Measurements from ENCODE around the gene SCML2.

DNA sequence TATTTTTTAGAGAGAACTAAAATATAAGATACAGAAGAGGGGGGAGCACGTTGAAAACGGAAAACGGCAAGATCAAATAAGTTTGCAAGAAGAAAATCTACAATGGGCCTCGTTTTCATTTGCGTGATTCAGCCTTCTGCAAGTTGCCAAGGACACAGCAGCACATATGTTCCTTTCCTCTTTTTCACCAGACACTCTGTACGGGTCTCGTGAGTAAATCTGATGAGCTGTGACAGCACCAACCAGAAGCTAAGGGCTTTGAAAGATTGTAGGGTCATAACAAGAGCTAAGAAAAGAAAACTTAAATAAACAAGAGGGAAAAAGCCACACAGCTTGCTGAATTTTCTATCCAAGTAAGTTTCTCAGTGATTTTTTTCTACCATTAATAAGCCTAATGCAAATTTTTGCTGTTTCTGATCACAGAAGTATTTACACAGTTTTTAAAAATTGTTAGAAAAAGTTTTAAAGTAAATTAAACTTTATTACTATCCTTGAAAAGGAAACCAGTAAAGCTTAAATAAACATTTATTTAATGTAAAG lies 63.4 kb downstream of the SCML2 start:
- TF ChIP-seq, protein P1, sequence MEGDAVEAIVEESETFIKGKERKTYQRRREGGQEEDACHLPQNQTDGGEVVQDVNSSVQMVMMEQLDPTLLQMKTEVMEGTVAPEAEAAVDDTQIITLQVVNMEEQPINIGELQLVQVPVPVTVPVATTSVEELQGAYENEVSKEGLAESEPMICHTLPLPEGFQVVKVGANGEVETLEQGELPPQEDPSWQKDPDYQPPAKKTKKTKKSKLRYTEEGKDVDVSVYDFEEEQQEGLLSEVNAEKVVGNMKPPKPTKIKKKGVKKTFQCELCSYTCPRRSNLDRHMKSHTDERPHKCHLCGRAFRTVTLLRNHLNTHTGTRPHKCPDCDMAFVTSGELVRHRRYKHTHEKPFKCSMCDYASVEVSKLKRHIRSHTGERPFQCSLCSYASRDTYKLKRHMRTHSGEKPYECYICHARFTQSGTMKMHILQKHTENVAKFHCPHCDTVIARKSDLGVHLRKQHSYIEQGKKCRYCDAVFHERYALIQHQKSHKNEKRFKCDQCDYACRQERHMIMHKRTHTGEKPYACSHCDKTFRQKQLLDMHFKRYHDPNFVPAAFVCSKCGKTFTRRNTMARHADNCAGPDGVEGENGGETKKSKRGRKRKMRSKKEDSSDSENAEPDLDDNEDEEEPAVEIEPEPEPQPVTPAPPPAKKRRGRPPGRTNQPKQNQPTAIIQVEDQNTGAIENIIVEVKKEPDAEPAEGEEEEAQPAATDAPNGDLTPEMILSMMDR (IDR thresholded peaks at IDR 0.05): no peak
- TF ChIP-seq POLR2A (IDR thresholded peaks at IDR 0.05): peak in 1 of 2 donors; percentile 7
